ENCODE data around the gene AHI1. TPM values are rescaled to one million over a fixed set of nuclear protein-coding genes. Genes with fewer than 3 reads are reported as not detected.

Gene AHI1
- total RNA-seq, 1 experiment from 2014 or later = 26.5 TPM

DNA sequence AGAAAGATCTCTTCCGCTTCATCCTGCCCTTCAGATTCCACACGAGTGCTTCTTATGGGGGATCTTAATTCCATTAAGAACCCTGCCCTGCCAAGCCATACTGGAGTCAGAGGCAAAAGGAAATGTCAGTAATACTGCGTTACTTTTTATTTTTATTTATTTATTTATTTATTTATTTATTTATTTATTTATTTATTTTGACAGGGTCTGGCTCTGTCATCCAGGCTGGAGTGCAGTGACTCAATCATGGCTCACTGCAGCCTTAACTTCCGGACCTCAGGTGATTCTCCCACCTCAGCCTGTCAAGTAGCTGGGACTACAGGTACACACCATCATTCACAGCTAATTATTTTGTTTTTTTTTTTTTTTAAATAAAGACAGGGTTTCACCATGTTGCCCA, 236.9 kb downstream of the AHI1 start:
- POLR2A ChIA-PET = no interaction called here
- Mint-ChIP-seq H3K4me3 (ENCODE audit: unreplicated experiment) (no peak overlapping the region), H3K27me3 (ENCODE audit: insufficient read depth, unreplicated experiment) (peaks cover 15% of the 10 kb centered on the region), H3K4me1 (ENCODE audit: insufficient read depth, unreplicated experiment) (no peaks in the 10 kb centered on the region), H3K36me3 (ENCODE audit: insufficient read depth, unreplicated experiment) (no peaks in the 10 kb centered on the region), H3K9me3 (ENCODE audit: unreplicated experiment) (no peaks in the 10 kb centered on the region), H3K27ac (ENCODE audit: low read depth, unreplicated experiment) (no peak overlapping the region)
- intact Hi-C loops (cut with micrococcal nuclease) = no loop called here
- CTCF ChIA-PET = interaction anchor here (0.7 kb wide), 1 partner anchor 46 kb away, joined by 3 read pairs; no protein-coding TSS in a partner anchor
- no peak for TF ChIP-seq CTCF (IDR thresholded peaks at IDR 0.05; ENCODE audit: unreplicated experiment)
- BruUV-seq (replicated peaks) = no TSS peak
- no peak for DNase-seq (ENCODE audit: unreplicated experiment)

GRCh38 chr6:135258970-135259369, 238.6 kb downstream of the AHI1 start:
- ChIA-PET POLR2A (interaction anchor here (1.1 kb wide), 1 partner anchor 78 kb away, joined by 3 read pairs; the partner anchor contains the start of gene MYB), CTCF (interaction anchor here (0.9 to 1.2 kb wide), 3 partner anchors 9 to 152 kb away, joined by 3 to 4 read pairs (median 4); no protein-coding TSS in a partner anchor)
- BruUV-seq (replicated peaks) = no TSS peak
- TF ChIP-seq CTCF (IDR thresholded peaks at IDR 0.05; ENCODE audit: unreplicated experiment) = no peak
- peaks cover 15% of the 10 kb centered on the region for H3K27me3 Mint-ChIP-seq (ENCODE audit: insufficient read depth, unreplicated experiment)
- no peaks in the 10 kb centered on the region for H3K4me1 Mint-ChIP-seq (ENCODE audit: insufficient read depth, unreplicated experiment)
- DNase-seq (ENCODE audit: unreplicated experiment) = no peak
- no peak overlapping the region for H3K4me3 Mint-ChIP-seq (ENCODE audit: unreplicated experiment)
- H3K9me3 Mint-ChIP-seq (ENCODE audit: unreplicated experiment) = no peaks in the 10 kb centered on the region
- intact Hi-C loops (cut with micrococcal nuclease) = no loop called here
- H3K27ac Mint-ChIP-seq (ENCODE audit: low read depth, unreplicated experiment) = no peak overlapping the region
- H3K36me3 Mint-ChIP-seq (ENCODE audit: insufficient read depth, unreplicated experiment) = no peaks in the 10 kb centered on the region

- Mint-ChIP-seq H3K27me3 (ENCODE audit: insufficient read depth, unreplicated experiment) (peaks cover 15% of the 10 kb centered on the region), H3K4me3 (ENCODE audit: unreplicated experiment) (no peak overlapping the region), H3K4me1 (ENCODE audit: insufficient read depth, unreplicated experiment) (no peaks in the 10 kb centered on the region), H3K36me3 (ENCODE audit: insufficient read depth, unreplicated experiment) (no peaks in the 10 kb centered on the region), H3K27ac (ENCODE audit: low read depth, unreplicated experiment) (no peak overlapping the region), H3K9me3 (ENCODE audit: unreplicated experiment) (no peaks in the 10 kb centered on the region)
- ChIA-PET CTCF (interaction anchor here (0.9 to 1.2 kb wide), 4 partner anchors 113 to 169 kb away, joined by 3 to 4 read pairs (median 4); no protein-coding TSS in a partner anchor), POLR2A (no interaction called here)
- intact Hi-C loops (cut with micrococcal nuclease) = loop anchor here (1.0 kb wide), 1 partner anchor 113 kb away; no protein-coding TSS in a partner anchor
- peak; percentile 8 for DNase-seq (ENCODE audit: unreplicated experiment)
- TF ChIP-seq CTCF (IDR thresholded peaks at IDR 0.05; ENCODE audit: unreplicated experiment) = no peak
- BruUV-seq (replicated peaks) = no TSS peak
These were observed 239.7 kb downstream of the AHI1 start for GRCh38 chr6:135257631-135258405.

DNA sequence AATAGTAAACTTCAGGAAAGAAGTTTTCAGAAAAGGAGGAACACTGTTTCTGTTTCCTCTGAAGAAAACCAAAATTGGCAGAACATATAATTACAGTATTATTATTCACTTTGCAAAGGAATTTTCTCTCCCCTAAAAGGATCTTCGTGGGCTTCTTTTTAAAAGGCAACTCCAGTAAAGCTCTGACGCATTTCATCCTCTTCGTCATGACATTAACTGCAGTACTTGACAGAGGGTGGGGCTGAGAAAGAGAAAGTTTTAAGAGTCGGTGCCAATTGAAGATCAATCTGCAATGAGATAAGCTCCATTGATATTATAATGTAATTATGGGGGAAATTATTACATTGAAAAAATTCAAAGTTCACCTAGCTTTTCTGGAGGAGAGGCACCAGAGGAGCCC, 240.7 kb downstream of the AHI1 start:
- no peak for DNase-seq (ENCODE audit: unreplicated experiment)
- TF ChIP-seq CTCF (IDR thresholded peaks at IDR 0.05; ENCODE audit: unreplicated experiment) = no peak
- no peak overlapping the region for H3K4me3 Mint-ChIP-seq (ENCODE audit: unreplicated experiment)
- CTCF ChIA-PET = interaction anchor here (1.1 to 1.2 kb wide), 3 partner anchors 21 to 168 kb away, joined by 3 read pairs; no protein-coding TSS in a partner anchor
- no peaks in the 10 kb centered on the region for H3K36me3 Mint-ChIP-seq (ENCODE audit: insufficient read depth, unreplicated experiment)
- intact Hi-C loops (cut with micrococcal nuclease) = loop anchor here (1.0 kb wide), 1 partner anchor 112 kb away; no protein-coding TSS in a partner anchor
- no peak overlapping the region for H3K27ac Mint-ChIP-seq (ENCODE audit: low read depth, unreplicated experiment)
- no peaks in the 10 kb centered on the region for H3K9me3 Mint-ChIP-seq (ENCODE audit: unreplicated experiment)
- H3K4me1 Mint-ChIP-seq (ENCODE audit: insufficient read depth, unreplicated experiment) = no peaks in the 10 kb centered on the region
- peaks cover 15% of the 10 kb centered on the region for H3K27me3 Mint-ChIP-seq (ENCODE audit: insufficient read depth, unreplicated experiment)
- POLR2A ChIA-PET = no interaction called here
- BruUV-seq (replicated peaks) = no TSS peak
